Left kidney (tissue), 2 donors: ENCODE measurements around the gene NAPSA. TPM values are rescaled to one million over a fixed set of nuclear protein-coding genes. Genes with fewer than 3 reads are reported as not detected.
"Not testable (repeated sequence)": the region's sequence is repeated elsewhere in the genome, so short reads cannot be mapped to it uniquely, and the experiment has no call there.

Experiments
- DNase-seq: peaks from one replicate; pipeline ENCODE4 v3.0.0-alpha.2; 2013
- polyA plus RNA-seq: library from polyadenylated mRNA; unstranded; fragments of 120-200 nt; gene quantifications from one replicate; pipeline ENCODE4 v1.2.1, GENCODE V29; 2013; ENCODE audit not compliant: insufficient read length

NAPSA gene
- polyA plus RNA-seq, 1 donor, result 9.6 TPM

DNA sequence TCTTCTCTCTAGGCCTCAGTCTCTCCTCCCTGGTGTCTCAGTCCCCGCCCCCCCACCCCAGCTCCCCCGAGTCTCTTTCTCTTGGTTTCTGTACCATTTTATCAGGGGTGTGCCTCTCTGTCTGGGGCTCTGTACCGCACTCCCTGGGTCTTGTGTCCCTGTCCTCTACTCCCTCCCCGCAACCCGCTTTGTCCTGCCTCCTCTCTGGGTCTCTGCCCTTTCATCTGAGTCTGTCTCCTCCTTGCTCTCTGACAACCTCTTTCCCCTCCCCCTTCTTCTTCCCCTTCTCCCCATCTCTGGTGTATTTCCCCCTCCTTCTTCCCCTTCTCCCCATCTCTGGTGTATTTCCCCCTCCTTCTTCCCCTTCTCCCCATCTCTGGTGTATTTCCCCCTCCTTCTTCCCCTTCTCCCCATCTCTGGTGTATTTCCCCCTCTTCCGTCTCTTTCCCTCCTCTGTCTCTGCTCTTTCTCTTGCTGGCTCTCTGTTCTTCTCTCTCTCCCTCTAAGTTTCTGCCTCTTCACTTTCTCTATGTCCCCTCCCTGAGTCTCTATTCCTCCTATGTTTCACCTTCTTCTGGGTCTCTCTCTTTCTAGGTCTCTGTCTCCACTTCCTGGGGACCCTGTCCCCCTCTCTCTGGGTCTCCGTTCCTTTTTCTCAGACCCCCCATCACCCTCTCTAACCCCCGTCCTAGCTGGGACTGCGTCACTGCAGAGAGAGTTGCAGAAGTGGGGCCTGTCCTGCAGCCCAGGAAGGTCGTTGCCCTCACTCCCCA, 34.0 kb downstream of the NAPSA start:
- DNase-seq, result no peak

DNA sequence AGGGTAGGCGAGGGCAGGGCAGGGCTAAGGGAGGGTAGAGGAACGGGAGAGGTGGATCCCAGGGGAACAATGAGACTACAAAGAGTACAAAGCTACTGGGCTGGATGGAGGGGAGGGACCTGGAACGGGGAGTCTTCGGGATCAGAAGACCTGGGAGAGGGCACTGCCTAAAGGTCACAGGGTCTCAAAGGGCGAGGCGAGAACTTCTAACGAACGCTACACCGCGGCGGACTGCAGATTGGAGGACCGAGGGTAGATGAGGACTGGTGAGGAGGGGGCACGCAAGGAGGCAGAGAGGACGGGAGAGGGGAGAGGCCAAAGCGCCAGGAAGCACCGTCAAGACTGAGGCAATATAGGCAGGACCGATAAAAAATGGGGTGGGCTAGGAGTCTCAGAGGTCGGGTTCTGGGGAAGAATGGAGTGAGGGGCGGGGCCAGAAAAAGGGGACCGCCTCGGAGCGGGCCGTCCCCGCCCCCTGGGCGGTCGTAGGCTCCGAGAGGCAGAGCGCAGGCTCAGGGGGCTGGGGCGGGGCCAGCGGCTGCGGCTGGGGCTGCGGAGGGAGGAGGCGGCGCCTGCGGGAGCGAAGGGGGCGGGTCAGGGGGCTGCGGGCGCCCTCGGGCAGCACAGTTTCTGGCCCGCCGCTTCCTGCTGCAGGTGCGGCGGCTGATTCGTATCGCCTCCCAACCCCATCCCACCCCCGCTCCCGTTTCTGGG, 34.9 kb downstream of the NAPSA start:
- peak; percentile 88 for DNase-seq

DNA sequence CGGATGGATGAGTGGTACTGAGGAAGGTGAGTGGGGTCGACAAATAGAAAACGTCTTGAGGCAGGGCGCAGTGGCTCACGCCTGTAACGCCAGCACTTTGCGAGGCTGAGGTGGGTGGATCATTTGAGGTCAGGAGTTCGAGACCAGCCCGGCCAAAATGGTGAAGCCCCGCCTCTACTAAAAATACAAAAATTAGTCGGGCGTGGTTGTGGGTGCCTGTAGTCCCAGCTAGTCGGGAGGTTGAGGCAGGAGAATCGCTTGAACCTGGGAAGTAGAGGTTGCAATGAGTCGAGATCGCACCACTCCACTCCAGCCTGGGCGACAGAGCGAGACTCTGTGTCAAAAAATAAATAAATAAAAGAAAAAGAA, 35.5 kb downstream of the NAPSA start:
- not testable (repeated sequence) for DNase-seq

- DNase-seq, result peak; percentile 100
Measured at GRCh38 chr19:50329146-50329925, 36.1 kb downstream of the NAPSA start, which contains the start of gene KCNC3. Gene KCNC3, minus strand, starts transcription at chr19:50329377. Its CDS starts 295 bp downstream, at chr19:50329082.

DNA sequence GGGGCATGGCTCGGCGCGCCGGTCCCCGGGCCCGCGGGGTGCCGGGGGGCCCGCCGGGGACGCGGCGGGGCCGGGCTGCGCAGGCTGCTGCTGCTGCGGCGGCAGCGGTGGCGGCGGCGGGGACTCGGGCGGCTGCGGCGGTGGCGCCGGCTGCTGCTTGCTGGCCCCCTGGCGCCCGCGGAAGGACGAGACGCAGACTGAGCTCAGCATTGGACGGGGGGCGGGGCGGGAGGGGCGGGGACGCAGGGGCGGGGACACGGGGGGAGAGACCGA, 36.6 kb downstream of the NAPSA start:
- no peak for DNase-seq

- DNase-seq, result no peak
Measured at GRCh38 chr19:50328224-50328872, 37.1 kb downstream of the NAPSA start.

- DNase-seq, result no peak
Measured at GRCh38 chr19:50327461-50328223, 37.8 kb downstream of the NAPSA start.

DNA sequence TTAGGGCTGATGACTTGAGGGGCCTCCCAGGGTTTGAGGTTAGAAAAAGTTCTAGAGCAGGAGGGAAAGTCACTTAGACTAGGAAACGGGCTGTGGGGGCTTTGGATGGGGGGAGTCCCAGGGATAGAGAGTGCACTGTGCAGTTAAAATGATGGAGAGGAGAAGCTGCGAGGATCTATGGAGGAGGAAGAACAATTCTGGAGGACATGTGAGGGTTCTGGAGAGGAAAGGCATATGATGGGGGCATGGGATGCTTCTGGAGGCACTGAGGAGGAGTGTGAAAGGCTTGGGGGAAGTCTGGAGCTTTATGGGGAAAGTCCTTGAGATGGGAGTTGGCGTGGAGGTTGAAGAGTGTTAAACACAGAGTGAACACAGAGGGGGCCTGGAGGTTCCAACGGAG, 38.4 kb downstream of the NAPSA start:
- no peak for DNase-seq

DNA sequence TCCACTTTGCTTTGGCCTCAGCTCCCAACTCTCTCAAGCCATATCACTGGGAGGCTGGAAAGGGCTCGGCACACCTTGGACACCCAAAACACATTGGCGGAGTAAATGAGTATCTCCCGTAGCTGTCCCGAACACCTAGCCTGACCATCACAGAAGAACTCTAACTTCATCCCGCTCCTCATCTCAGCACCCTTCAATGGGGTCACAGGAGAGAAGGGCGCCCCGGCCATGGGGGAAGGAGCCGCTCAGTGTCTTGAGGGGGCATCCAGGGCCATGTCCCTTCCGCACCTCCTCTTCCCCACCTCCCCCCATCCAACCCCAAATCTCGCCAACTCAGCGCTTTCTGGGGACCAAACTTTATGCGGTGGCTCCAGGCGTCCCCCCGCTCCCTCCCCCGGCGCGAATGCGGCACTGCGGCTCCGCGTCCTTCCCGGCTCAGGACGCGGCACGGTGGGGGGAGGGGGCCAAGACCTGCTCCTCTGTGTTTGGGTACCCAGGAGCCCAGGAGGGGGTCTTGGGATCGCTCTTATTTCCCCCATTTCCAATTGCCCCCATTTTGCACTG, 39.3 kb downstream of the NAPSA start:
- no peak for DNase-seq

- DNase-seq, result no peak
Measured at GRCh38 chr19:50325310-50326100, 39.9 kb downstream of the NAPSA start.

- no peak for DNase-seq
Measured at GRCh38 chr19:50324331-50324730, 41.1 kb downstream of the NAPSA start.

- no peak for DNase-seq
Measured at GRCh38 chr19:50323782-50324133, 41.7 kb downstream of the NAPSA start.

GRCh38 chr19:50322931-50323781, 42.3 kb downstream of the NAPSA start:
- DNase-seq, result no peak

- DNase-seq, result no peak
Measured at GRCh38 chr19:50322234-50322633, 43.2 kb downstream of the NAPSA start.

- DNase-seq, result no peak
Measured at GRCh38 chr19:50321831-50322230, 43.6 kb downstream of the NAPSA start.

DNA sequence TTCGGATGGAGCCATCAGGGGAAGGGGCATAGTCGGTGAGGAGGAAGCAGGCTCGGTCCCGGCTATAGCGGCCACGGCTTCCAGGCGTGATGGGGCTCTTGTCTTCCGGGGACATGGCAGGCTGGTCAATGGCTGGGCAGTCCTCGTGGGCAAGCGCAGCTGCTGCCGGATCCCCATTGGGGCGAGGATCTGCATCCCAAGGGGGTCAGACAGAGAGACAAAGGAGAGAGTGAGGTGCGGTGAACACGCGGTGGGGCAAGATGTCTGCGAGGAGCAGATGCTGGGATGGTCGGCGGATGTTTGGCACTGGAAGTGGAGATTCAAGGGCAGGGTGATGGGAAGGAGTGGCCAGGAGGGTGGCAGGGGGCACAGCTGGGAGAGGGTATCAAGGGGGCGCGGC, 44.8 kb downstream of the NAPSA start:
- DNase-seq, result no peak

- DNase-seq, result no peak
Measured at GRCh38 chr19:50320051-50320450, 45.4 kb downstream of the NAPSA start.

DNA sequence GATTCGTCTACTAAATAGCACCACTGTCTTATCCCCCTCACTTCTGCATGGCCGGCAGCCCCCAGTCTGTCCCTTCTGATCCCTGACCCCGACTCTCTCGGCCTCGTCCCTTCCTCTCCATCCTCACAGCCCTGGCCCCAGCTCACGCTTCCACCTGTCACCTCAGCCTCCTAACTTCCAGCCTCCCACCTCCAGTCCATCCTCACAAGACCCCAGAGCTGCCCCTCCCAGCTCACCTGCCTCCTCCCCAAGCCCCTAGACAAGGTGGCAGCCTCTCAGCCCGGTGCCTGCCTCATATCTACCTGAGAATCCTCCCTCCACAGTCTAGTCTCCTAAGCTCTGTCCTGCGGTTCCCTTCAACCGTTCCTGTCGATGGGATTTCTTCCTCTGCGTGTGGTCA, 46.3 kb downstream of the NAPSA start:
- no peak for DNase-seq

GRCh38 chr19:50318438-50318837, 47.0 kb downstream of the NAPSA start:
- DNase-seq, result no peak

DNA sequence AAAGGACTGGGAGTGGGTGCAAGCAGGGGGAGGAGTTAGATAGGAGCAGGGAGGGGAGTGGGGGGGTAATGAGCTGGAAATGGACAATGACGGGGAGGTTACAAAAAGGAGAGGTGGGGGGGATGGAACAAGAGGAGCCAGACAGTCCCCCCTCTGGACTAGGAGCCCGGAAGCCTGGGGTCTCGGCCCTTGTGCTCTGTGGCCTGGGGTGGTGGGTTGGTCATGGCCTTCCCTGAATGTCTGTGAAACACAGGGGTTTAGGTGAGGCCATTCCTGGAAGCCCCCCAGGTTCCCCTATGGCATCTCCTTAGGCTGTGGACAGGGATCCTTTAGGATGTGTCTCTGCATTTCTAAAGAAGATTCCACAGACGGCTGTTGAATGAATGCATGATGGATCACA, 48.3 kb downstream of the NAPSA start:
- DNase-seq, result no peak
